Lower lobe of right lung (tissue), 2 donors: ENCODE measurements around the gene ACVR2A. TPM values are rescaled to one million over a fixed set of nuclear protein-coding genes. Genes with fewer than 3 reads are reported as not detected.

ENCODE experiments used
- ATAC-seq, 2 donors: fragments of 200-7000 bp; cut with Tn5 transposase; one replicate each; pipeline ENCODE4 v1.9.1; 2020 to 2022; ENCODE audit warnings: mild to moderate bottlenecking in 2 of 2, moderate library complexity in 2 of 2
- DNase-seq: peaks from one replicate; pipeline ENCODE4 v3.0.0-alpha.2; 2020
- H3K27ac ChIP-seq: fragments of 200-600 bp; one replicate; pipeline ENCODE4 v1.8.0; 2022
- H3K27me3 ChIP-seq: fragments of 200-600 bp; one replicate; pipeline ENCODE4 v1.8.0; 2022; ENCODE audit warnings: low read depth
- H3K36me3 ChIP-seq: fragments of 200-600 bp; one replicate; pipeline ENCODE4 v1.8.0; 2022; ENCODE audit warnings: mild to moderate bottlenecking
- H3K4me1 ChIP-seq: fragments of 200-600 bp; one replicate; pipeline ENCODE4 v1.8.0; 2022
- H3K4me3 ChIP-seq: fragments of 200-600 bp; one replicate; pipeline ENCODE4 v1.8.0; 2022; ENCODE audit warnings: mild to moderate bottlenecking
- H3K9me3 ChIP-seq: fragments of 200-600 bp; one replicate; pipeline ENCODE4 v1.8.0; 2022
- intact Hi-C: fragments of 100-400 bp; cut with DNase I; formaldehyde crosslinking; loops from one replicate; pipeline ENCODE4 v1.11.0; 2022
- long read RNA-seq: library from polyadenylated mRNA; unstranded; transcript quantifications from one replicate; pipeline ENCODE4 v2.0.0, GENCODE V29; 2021
- total RNA-seq: library from RNA; stranded (reverse); fragmentation: NEBNext Ultra II Directional; extraction: Animal tissue kit (Norgen Biotek cat#: 25700); gene quantifications from one replicate; pipeline ENCODE4 v1.2.1, GENCODE V29; 2021
- TF ChIP-seq, protein P1 (sequence below): fragments of 200-600 bp; IDR thresholded peaks from one replicate; pipeline ENCODE4 v1.8.0; 2022; ENCODE audit warnings: antibody characterized with exemption, mild to moderate bottlenecking
- donor health status: DM: no; HTN: yes; CAD: no; lungs with severe emphysema.

The ACVR2A gene
- total RNA-seq: 18.2 TPM
- long read RNA-seq, full-length matches to known transcripts: 5 of 7 reads
- long read RNA-seq, partial matches to known transcripts: 0 of 7 reads
- long read RNA-seq, other reads (novel, unspliced or antisense): 2 of 7 reads

DNA sequence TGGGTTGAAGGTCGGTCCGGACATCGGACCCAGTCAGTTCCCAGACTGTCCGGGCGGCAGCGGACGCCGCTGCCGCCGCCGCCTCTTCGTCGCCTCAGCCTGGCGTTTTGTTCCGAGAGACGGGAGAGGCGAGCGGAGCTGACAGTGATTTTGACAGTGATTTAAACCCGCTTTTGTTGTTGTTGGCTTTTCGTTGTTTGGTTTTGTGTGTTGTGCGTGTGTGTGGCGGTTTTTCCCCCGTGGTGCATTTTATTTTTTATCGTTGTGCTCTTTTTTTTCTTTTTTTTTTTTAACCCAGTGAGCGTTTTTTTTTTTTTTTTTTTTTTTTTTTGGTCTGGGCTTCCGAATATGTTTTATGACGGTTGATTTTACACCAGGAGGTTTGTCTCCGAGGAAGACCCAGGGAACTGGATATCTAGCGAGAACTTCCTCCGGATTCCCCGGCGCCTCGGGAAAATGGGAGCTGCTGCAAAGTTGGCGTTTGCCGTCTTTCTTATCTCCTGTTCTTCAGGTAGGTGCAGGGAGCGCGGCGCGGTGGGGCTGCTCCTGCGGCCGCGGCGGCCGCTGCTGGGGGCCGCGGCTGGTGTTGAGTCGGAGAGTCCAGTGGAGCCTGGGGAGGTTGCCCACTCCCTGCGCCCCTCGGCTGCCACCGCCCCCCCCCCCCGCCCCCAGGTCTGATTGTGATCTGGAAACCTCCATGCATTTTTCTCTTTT lies at the start of gene ACVR2A:
Gene ACVR2A, plus strand, starts transcription at position 333 of the 714 bp plus-strand sequence. Its CDS starts 124 bp downstream, at position 457.
- TF ChIP-seq, protein P1, sequence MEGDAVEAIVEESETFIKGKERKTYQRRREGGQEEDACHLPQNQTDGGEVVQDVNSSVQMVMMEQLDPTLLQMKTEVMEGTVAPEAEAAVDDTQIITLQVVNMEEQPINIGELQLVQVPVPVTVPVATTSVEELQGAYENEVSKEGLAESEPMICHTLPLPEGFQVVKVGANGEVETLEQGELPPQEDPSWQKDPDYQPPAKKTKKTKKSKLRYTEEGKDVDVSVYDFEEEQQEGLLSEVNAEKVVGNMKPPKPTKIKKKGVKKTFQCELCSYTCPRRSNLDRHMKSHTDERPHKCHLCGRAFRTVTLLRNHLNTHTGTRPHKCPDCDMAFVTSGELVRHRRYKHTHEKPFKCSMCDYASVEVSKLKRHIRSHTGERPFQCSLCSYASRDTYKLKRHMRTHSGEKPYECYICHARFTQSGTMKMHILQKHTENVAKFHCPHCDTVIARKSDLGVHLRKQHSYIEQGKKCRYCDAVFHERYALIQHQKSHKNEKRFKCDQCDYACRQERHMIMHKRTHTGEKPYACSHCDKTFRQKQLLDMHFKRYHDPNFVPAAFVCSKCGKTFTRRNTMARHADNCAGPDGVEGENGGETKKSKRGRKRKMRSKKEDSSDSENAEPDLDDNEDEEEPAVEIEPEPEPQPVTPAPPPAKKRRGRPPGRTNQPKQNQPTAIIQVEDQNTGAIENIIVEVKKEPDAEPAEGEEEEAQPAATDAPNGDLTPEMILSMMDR: no peak
- ATAC-seq (peak; percentile 9 to 53), DNase-seq (peak; percentile 52)
- peaks cover 27% of the 10 kb centered on the region for H3K4me1 ChIP-seq
- no peaks in the 10 kb centered on the region for H3K36me3 ChIP-seq
- peak within 1 kb of the TSS; percentile 81 for H3K4me3 ChIP-seq
- no peaks in the 10 kb centered on the region for H3K27me3 ChIP-seq
- peak within 1 kb of the TSS; percentile 95 for H3K27ac ChIP-seq
- H3K9me3 ChIP-seq: no peaks in the 10 kb centered on the region
- intact Hi-C loops: no loop called here

DNA sequence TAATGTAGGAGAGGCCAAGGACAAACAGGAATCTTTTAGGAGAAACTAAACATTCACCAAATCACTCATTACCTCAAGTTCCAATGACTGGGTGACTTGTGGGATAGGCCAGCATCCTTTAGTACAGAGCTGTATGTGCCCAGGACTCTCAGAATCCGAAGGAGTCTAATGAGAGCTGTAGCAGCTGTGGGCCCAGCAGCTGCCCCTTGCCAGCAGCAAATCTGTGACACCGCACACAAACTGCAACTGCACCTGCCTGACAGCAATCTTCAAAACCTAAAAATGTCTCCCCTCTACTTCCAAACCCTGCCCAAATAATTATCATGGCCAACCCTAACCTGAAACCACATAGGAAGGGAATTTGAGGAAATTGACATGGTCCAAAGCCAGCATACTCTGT lies 44.5 kb upstream of the ACVR2A start:
- intact Hi-C loops: no loop called here
- Histone ChIP-seq H3K4me1 (no peaks in the 10 kb centered on the region), H3K27me3 (no peaks in the 10 kb centered on the region), H3K36me3 (no peaks in the 10 kb centered on the region), H3K9me3 (no peaks in the 10 kb centered on the region), H3K4me3 (no peak overlapping the region), H3K27ac (no peak overlapping the region)
- ATAC-seq: no peak
- DNase-seq: no peak
- TF ChIP-seq, protein P1: no peak

DNA sequence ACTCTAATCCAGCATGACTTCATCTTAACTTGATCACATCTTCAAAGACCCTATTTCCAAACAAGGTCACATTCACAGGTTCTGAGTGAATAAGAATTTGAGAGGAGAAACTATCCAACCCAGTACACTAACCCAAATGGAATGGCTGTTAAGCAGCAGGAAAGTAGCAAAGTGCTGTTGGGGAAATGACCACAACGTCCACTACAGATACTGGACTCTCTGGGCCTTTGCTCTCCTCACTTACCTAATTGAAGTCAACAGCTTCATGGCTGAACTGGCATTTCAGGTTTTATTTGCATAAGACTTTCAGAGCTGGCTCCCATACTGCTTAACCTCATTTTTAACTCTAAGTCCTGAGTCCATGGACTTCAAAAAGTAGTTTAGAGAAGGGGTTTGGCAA lies 38.0 kb upstream of the ACVR2A start:
- H3K36me3 ChIP-seq: no peaks in the 10 kb centered on the region
- H3K9me3 ChIP-seq: no peaks in the 10 kb centered on the region
- no peaks in the 10 kb centered on the region for H3K27me3 ChIP-seq
- TF ChIP-seq, protein P1: no peak
- H3K4me1 ChIP-seq: no peaks in the 10 kb centered on the region
- H3K27ac ChIP-seq: no peak overlapping the region
- ATAC-seq (peak in 1 of 2 donors; percentile 56), DNase-seq (no peak)
- H3K4me3 ChIP-seq: no peak overlapping the region
- intact Hi-C loops: no loop called here

GRCh38 chr2:147808520-147808919 lies 36.3 kb upstream of the ACVR2A start:
- no peaks in the 10 kb centered on the region for H3K9me3 ChIP-seq
- no peak overlapping the region for H3K27ac ChIP-seq
- TF ChIP-seq, protein P1: no peak
- H3K27me3 ChIP-seq: no peaks in the 10 kb centered on the region
- H3K4me1 ChIP-seq: no peaks in the 10 kb centered on the region
- H3K36me3 ChIP-seq: no peaks in the 10 kb centered on the region
- DNase-seq (no peak), ATAC-seq (no peak)
- intact Hi-C loops: no loop called here
- H3K4me3 ChIP-seq: no peak overlapping the region

DNA sequence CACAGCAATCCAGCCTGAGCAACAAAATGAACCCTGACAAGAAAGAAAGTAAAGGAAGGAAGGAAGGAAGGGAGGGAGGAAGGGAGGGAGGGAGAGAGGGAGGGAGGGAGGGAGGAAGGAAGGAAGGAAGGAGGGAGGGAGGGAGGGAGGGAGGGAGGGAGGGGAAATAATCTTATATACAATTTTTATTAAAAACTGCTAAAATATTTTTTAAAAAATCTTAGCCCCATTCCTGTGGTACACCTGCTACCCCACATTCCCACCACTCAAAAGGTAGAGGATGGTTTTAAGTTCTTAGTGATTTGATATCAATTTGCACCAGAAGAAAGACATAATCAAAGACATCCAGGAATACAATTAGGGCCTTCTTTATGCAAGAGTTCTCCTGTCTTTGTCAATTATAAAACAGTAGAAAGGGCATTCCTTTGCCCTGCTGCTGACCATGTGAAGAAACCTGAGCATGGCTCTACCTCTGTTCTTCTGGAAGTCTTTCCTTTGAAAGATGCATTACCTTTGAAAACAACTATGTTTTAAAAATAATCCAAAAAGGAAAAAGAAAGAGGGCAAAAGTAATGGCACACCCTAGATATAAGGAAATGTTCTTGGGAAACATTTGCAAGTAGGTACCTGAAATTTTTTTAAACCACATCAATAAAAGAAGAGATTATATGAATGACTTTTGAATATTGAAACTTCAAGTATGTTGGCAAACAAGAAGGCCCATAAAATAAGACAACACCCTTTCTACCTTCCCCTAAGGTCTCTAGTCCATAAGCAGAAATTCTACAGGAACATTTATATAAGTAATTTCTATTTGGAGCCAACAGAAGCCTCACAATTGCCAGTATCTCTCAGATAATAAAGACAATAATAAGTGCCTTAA lies 33.7 kb upstream of the ACVR2A start:
- Histone ChIP-seq H3K4me1 (no peaks in the 10 kb centered on the region), H3K27ac (no peak overlapping the region), H3K27me3 (no peaks in the 10 kb centered on the region), H3K9me3 (no peaks in the 10 kb centered on the region), H3K4me3 (no peak overlapping the region), H3K36me3 (no peaks in the 10 kb centered on the region)
- TF ChIP-seq, protein P1: no peak
- intact Hi-C loops: no loop called here
- ATAC-seq (no peak), DNase-seq (no peak)
